ENCODE results near the gene PLCB3. TPM values are rescaled to one million over a fixed set of nuclear protein-coding genes. Genes with fewer than 3 reads are reported as not detected.

PLCB3 gene
- total and polyA plus RNA-seq, 10 of the 15 experiments (the other 5 are each of a cell fraction or from before 2014, with no cell fraction given), result 0.03 to 10.3 (median 3.3) TPM

DNA sequence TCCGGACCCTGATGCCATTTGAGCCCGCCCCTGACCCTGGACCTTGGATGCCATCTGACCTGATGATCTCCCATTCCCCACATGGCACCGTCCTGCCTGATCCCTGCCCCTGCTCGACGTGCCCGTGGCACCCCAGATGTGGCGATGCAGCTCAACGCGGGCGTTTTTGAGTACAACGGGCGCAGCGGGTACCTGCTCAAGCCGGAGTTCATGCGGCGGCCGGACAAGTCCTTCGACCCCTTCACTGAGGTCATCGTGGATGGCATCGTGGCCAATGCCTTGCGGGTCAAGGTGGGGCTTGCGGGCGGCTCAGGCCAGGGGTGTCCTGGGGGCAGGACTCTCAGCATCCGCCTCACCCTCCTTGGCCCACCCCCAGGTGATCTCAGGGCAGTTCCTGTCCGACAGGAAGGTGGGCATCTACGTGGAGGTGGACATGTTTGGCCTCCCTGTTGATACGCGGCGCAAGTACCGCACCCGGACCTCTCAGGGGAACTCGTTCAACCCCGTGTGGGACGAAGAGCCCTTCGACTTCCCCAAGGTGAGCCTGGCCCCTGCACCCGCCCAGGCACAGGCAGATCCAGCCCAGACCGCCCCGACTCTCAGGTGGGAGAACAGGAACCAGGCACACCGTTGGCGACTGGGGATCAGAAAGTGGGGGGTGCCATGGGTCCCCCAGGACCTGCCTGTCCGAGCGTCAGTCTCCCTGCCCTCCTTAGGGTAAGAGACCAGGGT is 11.1 kb downstream of the PLCB3 start:
- no peaks in the 10 kb centered on the region for H3K79me2 ChIP-seq (ENCODE audit: control insufficient read depth, insufficient read depth, low read length)
- no peak overlapping the region for H3K9ac ChIP-seq (ENCODE audit: control insufficient read depth, insufficient read depth, low read length)
- POLR2A ChIA-PET, result interaction anchor here (1.0 kb wide), 1 partner anchor 13 kb away, joined by 3 read pairs; no protein-coding TSS in a partner anchor
- RAD21 ChIA-PET (ENCODE audit: unreplicated experiment), result interaction anchor here (0.5 kb wide), 1 partner anchor 47 kb away, joined by 3 read pairs; no protein-coding TSS in a partner anchor
- no peaks in the 10 kb centered on the region for H3K9me3 ChIP-seq (replicated peaks; ENCODE audit: control insufficient read depth, insufficient read depth, low read length)
- intact Hi-C loops (cut with micrococcal nuclease; ENCODE audit: unreplicated experiment) (no loop called here), in situ Hi-C loops (cut with MboI) (no loop called here)
- H3K27me3 ChIP-seq (replicated peaks in 1 of 2; ENCODE audit: control insufficient read depth in 2 of 2, insufficient read depth in 2 of 2, low read length in 1 of 2), result no peaks in the 10 kb centered on the region
- peaks cover 0 to 5% of the 10 kb centered on the region in 2 experiments; a peak in 2 of 4 replicates for H3K36me3 ChIP-seq (ENCODE audit: control insufficient read depth in 2 of 2, insufficient read depth in 2 of 2, low read length in 1 of 2)
- CTCF ChIA-PET, result interaction anchor here (1.6 to 2.0 kb wide), 2 partner anchors 13 to 38 kb away, joined by 4 to 9 read pairs; no protein-coding TSS in a partner anchor
- FAIRE-seq (no peak), ATAC-seq (no peak), DNase-seq (ENCODE audit: low read depth, low spot score) (no peak)
- SMC1A ChIA-PET (ENCODE audit: uncharacterized antibody, unreplicated experiment), result no interaction called here
- H3K4me2 ChIP-seq (ENCODE audit: control insufficient read depth, insufficient read depth), result no peak overlapping the region
- H2AFZ ChIP-seq (ENCODE audit: control insufficient read depth, low read depth, low read length), result no peak overlapping the region
- H3K4me1 ChIP-seq (ENCODE audit: control insufficient read depth, insufficient read depth, low read length), result peaks cover 11% of the 10 kb centered on the region
- no peak overlapping the region for H3K4me3 ChIP-seq
- 89% methylated on average over 42 of the region's 42 CpGs for WGBS (ENCODE audit: insufficient coverage, insufficient replicate concordance, low lambda C conversion rate, missing lambda C conversion rate)
- no peak overlapping the region for H3K27ac ChIP-seq (ENCODE audit: control insufficient read depth, insufficient read depth)
- TF ChIP-seq RELB (IDR thresholded peaks at IDR 0.05; ENCODE audit: low read depth) (no peak), NFXL1 (IDR thresholded peaks at IDR 0.05; ENCODE audit: borderline replicate concordance) (no peak), RB1 (IDR thresholded peaks at IDR 0.05; ENCODE audit: borderline replicate concordance) (no peak), GATAD2B (conservative IDR thresholded peaks at IDR 0.05; ENCODE audit: low read depth) (no peak), ETV6 (conservative IDR thresholded peaks at IDR 0.05 in 1 of 2, IDR thresholded peaks at IDR 0.05 in 1 of 2; ENCODE audit: borderline replicate concordance in 1 of 2, low read depth in 1 of 2) (no peak), SMAD5 (IDR thresholded peaks at IDR 0.05; ENCODE audit: low read depth) (no peak), EED (IDR thresholded peaks at IDR 0.05; ENCODE audit: low read depth) (no peak), KAT2A (conservative IDR thresholded peaks at IDR 0.05; ENCODE audit: control insufficient read depth, low read depth, low read length) (no peak), TAF1 (IDR thresholded peaks at IDR 0.05; ENCODE audit: borderline replicate concordance, low read depth, low read length) (no peak), PAX5 (IDR thresholded peaks at IDR 0.05; ENCODE audit: borderline replicate concordance, low read depth, low read length) (no peak), NFYB (IDR thresholded peaks at IDR 0.05; ENCODE audit: insufficient read depth, low read depth, low read length) (no peak), ZBED1 (IDR thresholded peaks at IDR 0.05; ENCODE audit: borderline replicate concordance) (no peak)
- no peaks in the 10 kb centered on the region for H4K20me1 ChIP-seq (ENCODE audit: control insufficient read depth, insufficient read depth)
- BruUV-seq (replicated peaks), result no TSS peak
